NCI-H1436 (cell line): Measurements from ENCODE around the gene CLIC1.

ENCODE experiments used
- DNase-seq: peaks from one replicate; lab custom pipeline; 2025; lab: John Stamatoyannopoulos, UW

CLIC1 gene

DNA sequence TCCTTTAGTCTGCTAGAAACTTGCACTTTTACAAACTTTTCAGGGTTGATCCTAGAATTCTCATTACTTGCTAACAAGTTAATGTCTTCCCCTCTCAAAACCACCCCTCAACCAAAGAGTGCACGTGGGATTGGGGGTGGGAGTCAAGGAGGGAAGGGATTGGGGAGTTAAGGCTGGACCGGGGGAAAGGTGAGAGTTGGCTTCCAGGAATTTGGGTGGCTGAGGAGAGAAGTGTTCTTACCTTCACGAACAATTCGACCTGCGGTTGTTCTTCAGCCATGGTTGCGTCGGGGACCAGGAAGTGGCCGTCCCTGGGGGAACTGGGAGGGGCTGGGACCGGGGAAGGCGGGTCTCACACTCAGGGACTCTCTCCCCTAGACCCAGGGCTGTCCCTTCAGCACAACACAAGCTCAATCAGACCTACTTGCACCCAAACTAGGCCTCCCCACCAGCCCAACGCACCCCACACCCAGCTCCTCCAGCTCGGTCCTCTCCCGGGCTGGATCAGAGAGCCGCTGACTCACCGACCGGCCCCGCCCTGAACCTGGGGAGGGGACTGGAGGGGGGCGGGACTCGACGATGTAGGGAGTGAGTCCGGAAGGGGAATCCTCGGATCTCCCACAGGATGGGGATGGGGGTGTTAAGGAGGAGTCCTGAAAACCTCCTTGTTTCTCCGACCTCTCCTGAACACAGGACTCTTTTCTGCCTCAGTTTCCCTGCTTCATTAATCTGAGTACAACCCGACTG lies at the start of gene CLIC1:
Gene CLIC1, minus strand, starts transcription at position 510 of the 747 bp plus-strand sequence. Its CDS starts 230 bp downstream, at position 280.
- DNase-seq, result peak; percentile 69

DNA sequence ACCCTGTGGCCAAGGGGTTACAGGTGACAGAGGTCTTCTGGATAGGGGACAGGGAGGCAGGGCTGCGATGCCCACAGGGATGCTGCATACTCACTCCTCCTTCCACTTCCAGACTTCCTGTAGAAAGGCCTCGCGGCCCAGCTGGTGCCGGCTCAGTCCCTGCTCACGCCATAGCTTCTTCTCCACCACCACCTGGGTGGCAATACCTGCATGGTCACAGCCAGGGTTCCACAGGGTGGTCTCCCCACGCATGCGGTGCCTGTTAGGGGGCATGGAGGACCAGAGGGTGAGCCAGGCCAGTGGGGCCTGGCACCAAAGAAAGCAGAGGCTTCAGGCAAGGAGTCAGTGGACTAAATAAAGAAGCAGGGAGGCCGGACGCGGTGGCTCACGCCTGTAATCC lies 49.1 kb upstream of the CLIC1 start:
- no peak for DNase-seq

DNA sequence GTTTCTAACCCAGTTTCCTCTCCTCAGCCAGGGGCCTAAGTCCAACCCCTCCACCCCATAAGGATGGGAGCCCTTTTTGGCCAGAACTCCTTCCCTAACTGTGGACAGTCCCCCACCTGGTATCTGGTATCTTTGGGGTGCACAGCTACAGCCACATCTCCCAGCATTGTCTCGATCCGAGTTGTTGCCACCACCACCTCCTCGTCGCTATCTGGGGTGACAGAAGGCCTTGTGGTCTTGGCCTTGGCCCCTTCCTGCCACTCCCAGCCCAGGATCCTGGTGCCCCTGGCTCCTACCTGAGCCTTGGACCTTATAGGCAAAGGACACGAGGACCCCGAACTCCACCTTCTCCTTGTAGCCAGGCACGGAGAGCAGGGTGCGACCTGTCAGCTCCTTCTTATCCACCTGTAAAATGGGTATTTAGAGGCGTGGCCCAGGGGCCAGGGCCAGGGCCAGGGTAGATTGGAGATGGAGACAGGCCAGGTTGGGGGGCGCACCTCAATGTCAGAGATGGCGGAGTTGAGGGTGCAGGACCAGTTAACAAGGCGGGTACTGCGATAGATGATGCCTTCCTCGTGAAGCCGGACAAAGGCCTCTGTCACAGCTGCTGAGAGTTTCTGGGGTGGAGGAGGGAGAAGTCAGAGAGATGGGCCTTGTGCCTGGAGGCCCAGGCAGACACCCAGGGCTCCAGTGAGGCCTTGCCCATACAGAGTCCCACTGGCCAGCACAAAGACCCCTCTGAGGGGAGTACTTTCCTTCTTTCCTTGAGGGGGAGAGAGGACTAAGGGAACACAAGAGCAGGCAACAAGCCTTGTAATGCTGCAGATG lies 48.0 kb upstream of the CLIC1 start:
- DNase-seq, result no peak

DNA sequence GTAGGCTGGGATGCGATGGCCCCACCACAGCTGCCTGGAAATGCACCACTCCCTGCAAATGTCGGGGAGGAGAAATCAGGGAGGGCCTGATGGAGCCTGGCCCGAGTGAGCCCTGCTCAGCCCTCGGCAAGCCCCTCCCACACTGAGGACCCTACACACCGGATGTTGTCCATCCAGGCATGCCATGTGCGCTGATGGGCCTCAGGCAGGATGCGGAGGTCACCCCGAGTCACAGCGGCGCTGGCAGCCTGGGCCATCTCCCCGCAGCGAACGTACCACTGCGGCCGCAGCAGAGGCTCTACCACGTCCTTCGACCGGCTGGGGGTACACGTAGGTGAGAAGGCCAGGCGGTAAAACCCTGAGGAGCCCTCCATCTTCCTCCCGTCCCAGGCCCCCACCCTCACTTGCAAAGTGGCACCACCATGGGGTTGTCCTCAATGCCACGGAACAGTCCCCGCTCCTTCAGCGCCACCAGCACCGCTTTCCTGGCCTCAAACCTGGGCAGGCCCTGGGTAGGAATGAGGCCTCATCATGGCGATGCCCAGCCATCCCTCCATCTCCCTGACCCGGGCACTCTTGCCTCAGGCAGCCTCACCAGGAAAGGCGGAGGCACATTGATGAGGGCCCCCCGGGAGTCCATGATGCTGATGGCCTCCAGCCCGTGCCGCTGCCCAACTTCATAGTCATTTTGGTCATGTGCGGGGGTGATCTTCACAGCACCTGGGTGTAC lies 46.0 kb upstream of the CLIC1 start:
- DNase-seq, result no peak

DNA sequence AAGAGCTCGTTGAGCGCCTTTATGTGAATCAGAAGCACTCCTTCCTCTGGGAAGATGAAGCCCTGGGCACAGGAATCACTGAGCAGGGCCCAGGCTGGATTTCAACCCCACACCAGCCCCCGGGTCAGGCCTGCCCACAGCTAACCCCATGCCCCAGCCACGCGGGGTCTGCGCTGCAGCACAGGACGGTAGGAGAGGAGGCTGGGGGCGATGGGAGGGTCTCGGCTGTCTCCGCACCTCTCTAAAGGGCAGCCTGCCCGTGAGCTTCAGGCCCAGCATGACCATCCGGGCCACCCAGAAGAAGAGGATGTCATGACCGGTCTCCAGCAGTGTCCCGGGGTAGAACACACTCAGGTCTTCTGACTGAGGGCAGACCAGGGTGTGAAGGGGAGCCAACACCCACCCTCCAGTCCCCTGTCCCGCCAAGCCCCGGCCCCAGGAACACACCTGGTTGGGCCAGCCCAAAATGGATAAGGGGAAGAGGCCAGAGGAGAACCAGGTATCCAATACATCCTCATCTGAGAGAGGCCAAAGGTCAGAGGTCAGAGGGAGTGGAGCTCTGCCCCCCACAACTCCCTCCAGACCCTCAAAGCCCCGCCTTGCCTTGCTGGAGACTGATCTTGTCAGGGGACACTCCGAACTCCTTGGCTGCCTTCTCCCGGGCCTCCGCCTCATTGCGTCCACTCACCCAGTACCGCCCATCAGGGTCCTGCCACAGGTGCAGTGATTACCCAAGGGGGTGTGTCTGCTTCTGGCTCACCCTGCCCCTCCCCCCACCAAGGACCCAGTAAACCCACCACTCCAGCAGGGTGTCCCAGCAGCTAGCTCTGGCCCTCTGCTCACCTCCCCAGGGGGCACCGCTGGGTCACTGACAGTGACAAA lies 45.2 kb upstream of the CLIC1 start:
- no peak for DNase-seq

DNA sequence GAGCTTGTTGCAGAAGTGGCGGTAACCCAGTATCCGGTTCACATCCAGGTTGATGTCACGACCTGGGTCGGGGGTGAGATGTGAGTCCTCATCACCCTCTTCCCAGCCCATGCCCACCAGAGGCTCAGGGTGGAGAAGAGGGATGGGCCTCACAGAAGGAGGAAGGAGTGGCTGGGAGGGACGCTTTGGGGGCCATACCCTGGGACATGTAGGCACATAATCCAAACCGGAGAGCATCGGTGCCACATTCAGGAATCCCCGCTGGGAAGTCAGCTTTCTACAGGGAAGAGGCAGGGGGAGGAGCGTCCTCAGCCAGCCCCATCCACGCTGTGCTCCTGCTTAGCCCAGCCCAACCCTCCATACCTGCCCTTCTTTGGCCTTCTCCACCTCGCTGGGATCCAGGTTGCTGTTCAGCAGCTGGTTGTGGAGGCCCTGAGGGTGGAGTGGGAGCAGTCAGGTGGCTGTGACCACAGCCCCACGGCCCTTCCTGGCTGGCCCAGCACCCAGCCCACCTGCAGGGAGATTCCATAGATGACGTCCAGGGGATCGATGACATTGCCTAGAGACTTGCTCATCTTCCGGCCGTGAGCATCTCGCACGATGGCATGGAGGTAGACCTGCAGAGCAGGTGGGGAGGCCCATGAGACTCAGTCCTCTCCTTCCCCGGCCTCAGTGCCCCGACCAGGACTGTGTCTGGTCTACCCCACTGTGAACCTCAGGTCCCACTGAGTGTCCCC lies 44.3 kb upstream of the CLIC1 start:
- no peak for DNase-seq

DNA sequence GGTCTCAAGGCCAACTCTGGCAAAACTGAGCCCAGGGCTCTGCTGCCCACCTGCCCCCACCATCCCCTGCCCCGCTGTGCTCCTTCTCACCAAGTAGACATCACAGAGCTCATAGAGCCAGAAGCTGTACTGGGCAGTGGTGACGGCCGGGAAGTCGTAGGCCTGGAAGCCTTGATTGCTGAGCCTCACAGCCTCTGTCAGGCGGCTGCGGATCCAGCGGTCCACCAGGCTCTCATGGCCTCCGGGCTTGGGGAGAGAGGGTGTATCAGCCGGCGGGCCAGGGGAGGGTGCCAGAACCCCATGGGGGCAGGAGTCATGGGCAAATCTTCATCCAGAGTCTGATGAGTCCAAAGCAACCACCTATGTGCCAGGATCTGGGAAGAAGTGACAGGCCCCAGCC lies 43.6 kb upstream of the CLIC1 start:
- DNase-seq, result no peak

DNA sequence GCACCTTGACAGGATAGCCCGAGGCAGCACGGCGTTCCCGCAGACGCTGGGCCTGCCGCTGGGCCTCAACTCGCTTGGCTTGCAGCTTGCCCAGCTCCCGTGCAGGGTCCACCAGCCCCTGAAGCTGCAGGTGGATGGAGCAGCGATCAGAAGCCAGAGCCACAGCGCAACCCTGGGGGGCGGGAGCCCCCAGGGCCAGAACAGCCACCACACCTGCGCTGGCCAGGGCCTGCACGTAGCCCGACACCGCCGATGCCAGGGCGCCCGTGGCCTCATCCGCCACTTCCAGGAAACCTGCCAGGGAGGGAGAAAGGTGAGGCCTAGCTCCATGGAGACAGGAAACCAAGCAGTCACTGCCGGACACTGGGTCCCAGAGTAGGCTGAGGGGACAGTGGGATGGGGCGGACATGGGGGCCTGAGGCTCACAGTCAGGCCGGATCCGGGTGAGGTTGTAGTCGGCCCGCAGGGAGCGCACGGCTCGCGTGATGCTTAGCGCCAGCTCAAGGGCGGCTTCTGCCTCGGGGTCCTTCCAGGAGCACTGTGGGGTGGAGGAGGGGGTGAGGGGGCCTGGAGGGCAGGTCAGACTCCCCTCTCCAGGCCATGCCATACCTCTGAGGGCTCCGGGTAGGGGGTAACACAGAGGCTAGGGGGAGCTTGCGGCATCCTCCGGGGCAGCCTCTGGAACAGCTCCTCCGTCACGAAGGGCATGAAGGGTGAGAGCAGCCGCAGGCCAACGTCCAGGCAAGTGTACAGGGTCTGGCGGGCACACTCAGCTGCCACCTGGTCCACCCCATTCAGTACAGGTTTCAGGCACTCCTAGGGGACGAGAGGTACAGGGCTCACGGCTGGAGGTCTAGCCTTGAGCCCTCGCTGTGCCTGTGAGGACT lies 42.9 kb upstream of the CLIC1 start:
- no peak for DNase-seq

DNA sequence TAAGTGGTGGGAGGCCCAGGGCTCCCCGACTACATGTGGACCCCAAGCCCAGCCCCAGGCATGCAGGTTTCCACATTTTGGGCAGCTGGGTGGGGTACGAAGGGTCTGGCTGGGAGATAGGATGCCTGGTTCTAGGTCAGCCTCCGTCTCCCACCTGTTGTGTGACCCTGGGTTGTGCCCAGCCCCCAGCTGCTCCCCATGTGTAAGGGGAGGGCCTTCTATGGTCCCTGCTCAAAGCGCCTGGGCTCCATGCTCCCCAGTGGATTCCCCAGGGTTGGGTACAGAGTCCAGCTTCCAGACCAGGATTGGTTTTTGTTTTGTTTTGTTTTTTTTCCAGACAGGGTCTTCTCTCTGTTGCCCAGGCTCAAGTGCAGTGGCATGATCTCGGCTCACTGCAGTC lies 41.9 kb upstream of the CLIC1 start:
- DNase-seq, result no peak

DNA sequence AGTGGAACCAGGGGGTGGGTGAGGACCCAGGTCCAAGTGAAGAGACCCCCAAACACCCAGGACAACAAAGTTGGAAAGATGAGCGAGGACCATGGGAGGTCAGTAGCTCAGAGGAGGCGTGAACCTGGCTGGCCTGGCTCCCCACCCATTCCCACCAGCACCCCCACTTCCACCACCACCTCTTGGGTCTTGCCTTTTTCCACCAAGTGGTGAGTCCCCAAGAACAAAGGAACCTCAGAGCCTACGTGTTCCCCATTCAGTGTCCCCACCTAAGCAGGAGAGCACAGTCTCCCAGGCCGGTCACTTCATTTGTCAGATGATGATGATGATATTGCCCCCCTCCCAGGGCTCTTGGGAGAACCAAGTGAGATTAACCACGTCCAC lies 41.3 kb upstream of the CLIC1 start:
- no peak for DNase-seq

DNA sequence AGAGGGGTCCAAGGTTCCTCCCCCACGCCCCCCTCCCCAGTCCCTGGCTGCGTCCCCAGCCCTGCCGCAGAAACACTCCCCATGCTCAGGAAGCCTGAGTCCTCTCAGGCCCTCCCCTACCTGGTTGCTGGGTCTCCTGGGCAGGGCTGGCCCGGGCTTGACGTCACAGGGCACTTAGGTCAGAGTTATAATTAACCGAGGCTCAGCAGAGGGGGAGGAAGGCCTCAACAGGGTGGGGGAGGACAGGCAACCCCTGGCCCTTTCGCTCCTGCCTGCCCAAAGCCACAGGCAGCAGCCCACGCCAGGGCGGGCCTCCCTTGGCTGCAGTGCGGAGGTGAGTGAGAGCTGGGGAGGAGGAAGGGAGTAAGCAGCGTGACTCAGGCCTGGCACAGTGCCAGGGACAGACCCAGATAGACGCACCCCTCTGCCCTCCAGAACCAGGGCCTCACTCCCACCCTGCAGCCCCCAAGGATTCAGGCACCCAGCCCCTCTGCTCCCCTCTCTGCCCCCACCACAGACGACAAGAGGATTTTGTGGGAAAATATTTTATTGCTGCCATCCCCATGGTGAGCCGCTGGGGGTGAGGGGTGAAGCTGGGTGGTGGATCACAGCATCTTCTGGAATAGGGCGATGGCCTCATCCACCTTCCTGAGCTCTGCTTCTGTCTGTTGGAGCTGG lies 40.8 kb upstream of the CLIC1 start, which contains the start of gene VWA7:
Gene VWA7, minus strand, starts transcription at position 340 of the 678 bp plus-strand sequence. CDS start 549 bp downstream, outside the sequence.
- DNase-seq, result peak; percentile 73

DNA sequence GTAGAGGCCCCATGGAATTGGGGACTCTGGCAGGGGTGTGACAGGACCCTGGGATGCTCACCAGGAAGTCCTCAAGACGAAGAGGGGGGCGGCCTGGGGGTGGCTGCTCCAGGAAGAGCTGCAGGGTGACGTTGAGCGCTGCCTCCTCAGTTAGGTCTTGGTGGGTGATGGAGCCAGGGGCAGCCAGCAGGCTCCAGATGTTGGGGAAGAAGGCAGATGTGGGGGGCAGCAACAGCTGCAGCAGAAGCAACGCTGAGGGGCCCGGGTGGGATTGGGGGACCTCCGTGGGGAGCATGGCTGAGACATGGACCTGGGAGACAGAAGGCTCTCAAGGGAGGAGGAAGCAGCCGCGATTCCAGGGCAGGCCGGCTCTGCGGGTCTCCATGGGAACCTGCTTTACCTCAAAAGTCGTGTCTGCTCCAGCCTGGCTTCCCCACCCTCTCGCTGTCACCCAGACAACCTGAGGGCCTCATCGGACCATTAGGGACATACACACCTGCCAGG lies 40.2 kb upstream of the CLIC1 start:
- DNase-seq, result peak; percentile 63

DNA sequence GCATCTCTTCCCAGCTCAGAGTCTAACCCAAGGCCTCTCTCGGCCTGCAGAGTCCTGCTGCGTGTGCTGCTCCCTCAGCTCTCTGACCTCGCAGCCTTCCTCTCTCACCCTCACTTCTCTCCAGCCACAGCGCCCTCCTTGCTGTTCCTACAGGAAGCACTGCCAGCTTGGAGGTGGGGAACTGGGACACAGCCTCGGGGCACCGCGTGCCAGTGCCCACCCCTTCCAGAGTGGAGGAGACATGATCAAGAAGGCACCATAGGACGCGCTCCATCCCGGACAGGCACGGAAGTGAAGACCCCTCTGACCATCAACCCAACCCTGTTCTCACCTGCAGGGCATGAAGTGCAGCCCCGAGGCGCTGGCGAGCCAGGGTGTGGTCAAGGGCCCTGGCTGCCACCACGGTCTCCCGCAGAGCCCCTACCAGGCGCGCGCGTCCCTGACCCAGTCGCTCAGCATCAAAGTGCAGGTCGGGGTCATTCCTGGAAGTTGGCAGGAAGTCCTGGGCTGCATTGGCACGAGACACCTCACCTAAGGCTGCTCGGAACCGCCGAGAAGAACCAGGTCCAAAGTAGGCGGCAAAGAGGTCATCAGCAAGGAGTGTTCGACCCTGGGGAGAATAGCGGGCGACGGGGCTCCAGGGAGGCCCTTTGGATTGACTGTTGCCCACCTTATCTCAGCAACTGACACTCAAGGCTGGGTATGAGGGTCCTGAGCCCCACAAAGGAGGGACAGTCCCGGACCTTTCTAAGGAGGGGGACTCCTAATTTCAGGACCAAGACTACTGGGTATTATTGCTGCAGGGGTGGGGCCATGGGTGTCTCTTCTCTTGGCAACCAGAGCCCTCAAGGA lies 39.5 kb upstream of the CLIC1 start:
- DNase-seq, result no peak

DNA sequence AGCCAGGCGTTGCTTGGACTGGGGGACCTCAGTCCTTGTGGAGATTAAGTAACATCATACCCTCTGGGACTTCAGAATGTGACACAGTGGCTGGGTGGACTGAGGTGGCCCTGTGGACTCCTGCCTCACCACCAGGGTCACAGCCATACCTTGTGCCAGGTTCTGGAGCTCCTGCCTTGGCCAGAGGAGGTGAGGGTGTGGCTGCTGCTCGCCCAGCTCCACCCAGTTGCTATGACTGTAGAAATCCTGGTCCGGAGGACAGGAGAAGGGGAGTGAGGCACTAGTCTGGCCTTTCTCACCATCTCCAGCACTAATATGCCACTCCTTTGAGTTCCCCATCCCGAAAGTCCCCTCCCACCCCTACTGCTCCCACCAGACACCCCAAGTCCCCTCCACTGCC lies 38.9 kb upstream of the CLIC1 start:
- no peak for DNase-seq

DNA sequence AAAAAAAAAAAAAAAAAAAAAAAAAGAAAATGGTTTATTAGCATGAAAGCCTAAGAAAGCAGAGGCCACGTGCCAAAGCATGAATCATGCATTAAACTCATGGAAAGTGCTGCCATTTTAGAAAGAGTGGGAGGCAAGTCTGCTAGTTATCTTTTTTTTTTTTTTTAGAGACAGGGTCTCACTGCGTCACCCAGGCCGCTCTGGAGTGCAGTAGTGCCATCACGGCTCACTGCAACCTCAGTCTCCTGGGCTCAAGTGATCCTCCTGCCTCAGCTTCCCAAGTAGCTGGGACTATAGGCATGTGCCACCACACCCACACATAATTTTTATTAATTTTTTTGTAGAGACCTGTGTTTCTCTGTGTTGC lies 35.6 kb upstream of the CLIC1 start:
- DNase-seq, result no peak

DNA sequence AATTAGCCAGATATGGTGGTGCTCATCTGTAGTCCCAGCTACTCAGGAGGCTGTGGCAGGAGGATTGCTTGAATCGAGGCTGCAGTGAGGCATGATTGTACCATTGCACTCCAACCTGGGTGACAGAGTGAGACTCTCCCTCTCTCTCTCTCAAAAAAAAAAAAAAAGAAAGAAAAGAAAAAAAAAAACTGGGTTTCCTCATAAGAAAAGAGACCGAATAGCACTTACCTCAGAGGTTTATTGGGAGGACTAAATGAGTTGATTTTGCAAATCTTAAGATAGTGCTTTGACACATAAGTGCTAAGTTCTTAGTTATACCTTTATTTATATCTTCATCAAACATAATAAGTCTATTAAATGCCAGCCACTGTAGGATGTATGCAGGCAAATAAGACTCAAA lies 34.5 kb upstream of the CLIC1 start:
- DNase-seq, result no peak

DNA sequence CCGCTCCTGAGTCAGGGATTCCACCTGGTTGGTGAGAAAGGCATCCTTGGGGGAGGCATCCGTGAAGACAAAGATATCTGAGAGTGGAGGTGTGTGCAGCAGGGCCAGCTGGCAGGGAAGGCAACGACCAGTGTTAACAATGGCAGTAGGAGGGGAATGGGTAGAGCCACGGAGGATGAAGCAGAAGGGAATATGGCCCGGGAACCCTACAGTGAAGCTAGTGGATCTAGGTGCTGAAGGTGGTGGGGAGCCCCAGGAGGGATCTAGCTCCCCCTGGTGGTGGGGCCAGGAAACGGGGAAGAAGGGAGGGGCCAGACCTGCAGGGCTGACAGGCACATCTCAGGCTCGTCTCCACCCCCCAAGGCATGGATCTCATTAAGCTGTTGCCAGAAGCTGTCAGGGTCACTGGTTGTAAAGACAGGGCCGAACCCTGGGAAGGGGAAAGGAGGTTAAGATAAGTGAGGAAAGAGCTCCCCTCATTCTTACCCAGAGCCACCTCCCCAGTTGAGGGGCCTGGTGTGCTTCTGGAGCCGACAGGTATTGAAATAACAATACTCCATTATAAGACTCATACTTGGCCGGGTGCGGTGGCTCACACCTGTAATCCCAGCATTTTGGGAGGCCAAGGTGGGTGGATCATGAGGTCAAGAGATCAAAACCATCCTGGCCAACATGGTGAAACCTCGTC lies 33.5 kb upstream of the CLIC1 start:
- DNase-seq, result peak; percentile 62
